Spleen (tissue), 11 donors: ENCODE data around the gene TYSND1. TPM values are rescaled to one million over a fixed set of nuclear protein-coding genes. Genes with fewer than 3 reads are reported as not detected.

Experiments
- DNase-seq: peaks from one replicate; pipeline ENCODE4 v3.0.0-alpha.2; 2020
- H3K27ac ChIP-seq, 8 donors: fragments of 200-600 bp; sonication (generic) in 7 of 8; 1 replicate in 4 of 8; 2 replicates in 4 of 8; pipeline versions ENCODE4 v1.5.0 to v1.8.0; 2016 to 2021; ENCODE audit warnings: inconsistent platforms in 4 of 8, mild to moderate bottlenecking in 4 of 8, moderate library complexity in 1 of 8
- H3K27me3 ChIP-seq, 7 donors: fragments of 200-600 bp; sonication (generic) in 6 of 7; replicated peaks in 1 of 7; 1 replicate in 4 of 7; 2 replicates in 3 of 7; pipeline versions ENCODE4 v1.5.0 to v1.8.0; 2016 to 2021; ENCODE audit warnings: inconsistent platforms in 3 of 7, mild to moderate bottlenecking in 1 of 7
- H3K36me3 ChIP-seq, 6 donors: fragments of 200-600 bp; sonication (generic) in 5 of 6; 1 replicate in 4 of 6; 2 replicates in 2 of 6; pipeline versions ENCODE4 v1.5.0 to v1.8.0; 2016 to 2021; ENCODE audit warnings: inconsistent platforms in 2 of 6
- H3K4me1 ChIP-seq, 6 donors: fragments of 200-600 bp; sonication (generic) in 5 of 6; 1 replicate in 3 of 6; 2 replicates in 3 of 6; pipeline versions ENCODE4 v1.5.0 to v1.8.0; 2016 to 2021; ENCODE audit warnings: inconsistent platforms in 3 of 6
- H3K4me3 ChIP-seq, 8 donors: fragments of 200-600 bp; sonication (generic) in 7 of 8; 1 replicate in 4 of 8; 2 replicates in 4 of 8; pipeline versions ENCODE4 v1.5.0 to v1.8.0; 2016 to 2021; ENCODE audit warnings: inconsistent platforms in 4 of 8, mild to moderate bottlenecking in 4 of 8, moderate library complexity in 2 of 8
- H3K9me3 ChIP-seq, 8 donors: fragments of 200-600 bp; sonication (generic) in 7 of 8; 1 replicate in 4 of 8; 2 replicates in 4 of 8; pipeline versions ENCODE4 v1.5.0 to v1.8.0; 2016 to 2021; ENCODE audit warnings: inconsistent platforms in 4 of 8
- POLR2A ChIP-seq, 3 donors: fragments of 450-650 bp; IDR thresholded peaks; one replicate each; pipeline ENCODE4 v1.5.1; 2017; ENCODE audit warnings: antibody characterized with exemption in 3 of 3, mild to moderate bottlenecking in 1 of 3
- POLR2AphosphoS5 ChIP-seq, 3 donors: sonication (generic); formaldehyde crosslinking; IDR thresholded peaks; one replicate each; pipeline ENCODE4 v1.5.1; 2017; ENCODE audit warnings: antibody characterized with exemption in 3 of 3
- WGBS, 5 donors: extraction: QIAGEN DNeasy Blood & Tissue Kit in 3 of 5; methylation state at CpG; one replicate each; pipeline versions ENCODE4 v1.1.5 to v1.1.7; 2013 to 2018; 5-methylcytosine and 5-hydroxymethylcytosine counted together
- intact Hi-C: fragments of 100-400 bp; cut with DNase I; formaldehyde crosslinking; loops from one replicate; pipeline ENCODE4 v1.15.0; 2023; ENCODE audit warnings: low total_unique reads
- polyA plus RNA-seq, 3 donors: library from polyadenylated mRNA; stranded (reverse); fragments of 200-250 nt; gene quantifications; one replicate each; pipeline ENCODE4 v1.2.1, GENCODE V29; 2013
- total RNA-seq, 7 donors: library from RNA; depleted of rRNA in 3 of 7; stranded (reverse); fragments of >200 nt in 3 of 7; fragmentation: NEBNext Ultra II Directional in 4 of 7; extraction: Animal tissue kit (Norgen Biotek cat#: 25700) in 4 of 7; gene quantifications; one replicate each; pipeline versions ENCODE4 v1.1.0 to v1.2.1, GENCODE V29; 2016 to 2021
- TF ChIP-seq, protein P1 (sequence below), 11 experiments: fragments of 200-600 bp in 7 of 11; fragments of 450-650 bp in 4 of 11; sonication (generic) in 4 of 11; IDR thresholded peaks in 8 of 11; conservative IDR thresholded peaks in 3 of 11; 1 replicate in 7 of 11; 2 replicates in 4 of 11; pipeline versions ENCODE4 v1.4.0 to v1.8.0; 2016 to 2021; ENCODE audit warnings: antibody characterized with exemption in 11 of 11, inconsistent platforms in 4 of 11, mild to moderate bottlenecking in 1 of 11
- donor health status: healthy with polysubstance abuse.
- donor health status: DM: no; HTN: no; CAD: no; lungs with moderate emphysema.
- donor health status: DM: no; HTN: no; CAD: no.
- donor health status: Bipolar disorder and iron deficiency.
- donor health status: healthy.
- donor health status: DM: no; HTN: no; CAD: no.
- donor health status: DM: yes; HTN: yes; CAD: no.

TYSND1 gene
- total and polyA plus RNA-seq, 10 donors, result 14.1 to 20.9 (median 16.9) TPM

GRCh38 chr10:70096705-70097420 is 49.6 kb downstream of the TYSND1 start:
- no peaks in the 10 kb centered on the region for H3K9me3 ChIP-seq
- H3K4me1 ChIP-seq, result peaks cover 0 to 21% (median 6%) of the 10 kb centered on the region in 6 donors
- H3K27me3 ChIP-seq, result no peaks in the 10 kb centered on the region
- intact Hi-C loops, result no loop called here
- no peak overlapping the region for H3K27ac ChIP-seq
- no peak for DNase-seq
- H3K36me3 ChIP-seq, result peaks cover 0 to 29% (median 0%) of the 10 kb centered on the region in 6 donors
- no peak overlapping the region for H3K4me3 ChIP-seq
- TF ChIP-seq, protein P1, sequence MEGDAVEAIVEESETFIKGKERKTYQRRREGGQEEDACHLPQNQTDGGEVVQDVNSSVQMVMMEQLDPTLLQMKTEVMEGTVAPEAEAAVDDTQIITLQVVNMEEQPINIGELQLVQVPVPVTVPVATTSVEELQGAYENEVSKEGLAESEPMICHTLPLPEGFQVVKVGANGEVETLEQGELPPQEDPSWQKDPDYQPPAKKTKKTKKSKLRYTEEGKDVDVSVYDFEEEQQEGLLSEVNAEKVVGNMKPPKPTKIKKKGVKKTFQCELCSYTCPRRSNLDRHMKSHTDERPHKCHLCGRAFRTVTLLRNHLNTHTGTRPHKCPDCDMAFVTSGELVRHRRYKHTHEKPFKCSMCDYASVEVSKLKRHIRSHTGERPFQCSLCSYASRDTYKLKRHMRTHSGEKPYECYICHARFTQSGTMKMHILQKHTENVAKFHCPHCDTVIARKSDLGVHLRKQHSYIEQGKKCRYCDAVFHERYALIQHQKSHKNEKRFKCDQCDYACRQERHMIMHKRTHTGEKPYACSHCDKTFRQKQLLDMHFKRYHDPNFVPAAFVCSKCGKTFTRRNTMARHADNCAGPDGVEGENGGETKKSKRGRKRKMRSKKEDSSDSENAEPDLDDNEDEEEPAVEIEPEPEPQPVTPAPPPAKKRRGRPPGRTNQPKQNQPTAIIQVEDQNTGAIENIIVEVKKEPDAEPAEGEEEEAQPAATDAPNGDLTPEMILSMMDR (IDR thresholded peaks at IDR 0.05 in 8 of 11, conservative IDR thresholded peaks at IDR 0.05 in 3 of 11), result no peak
- no peak for TF ChIP-seq POLR2AphosphoS5 (IDR thresholded peaks at IDR 0.05)
- no peak for TF ChIP-seq POLR2A (IDR thresholded peaks at IDR 0.05)
- 87 to 98% (median 92%) methylated on average over 5 of the region's 5 CpGs for WGBS, 5 donors

DNA sequence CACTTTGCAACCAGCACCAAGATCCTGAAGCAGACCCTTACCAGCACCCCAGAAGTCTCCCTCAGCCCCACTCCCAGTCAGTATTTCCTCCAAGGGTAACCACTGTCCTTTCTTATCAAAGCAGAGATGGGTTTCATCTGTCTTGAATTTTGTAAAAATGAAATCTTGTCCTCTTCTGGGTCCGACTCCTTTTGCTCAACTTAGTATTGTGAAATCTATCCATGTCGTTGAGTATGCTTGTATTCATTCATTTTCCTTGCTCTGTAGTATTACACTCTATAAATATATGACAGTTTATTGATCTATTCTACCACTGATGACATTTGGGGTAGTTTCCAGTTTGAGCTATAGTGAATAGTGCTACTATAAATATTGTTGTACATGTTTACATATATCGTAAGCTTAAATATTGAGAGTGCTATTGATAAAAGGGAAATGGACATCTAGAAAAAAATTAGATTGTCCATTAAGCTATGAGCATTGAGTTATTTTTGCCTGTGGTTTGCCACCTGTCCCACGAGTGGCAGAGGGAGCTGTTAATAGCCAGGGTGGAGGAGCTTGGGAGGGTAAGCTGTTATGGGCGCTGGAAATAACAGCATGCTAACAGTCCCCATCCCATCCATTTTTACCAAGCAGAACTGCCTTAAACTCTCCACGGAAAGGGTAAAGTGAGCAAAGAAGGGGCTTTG is 50.3 kb downstream of the TYSND1 start:
- peaks cover 0 to 29% (median 0%) of the 10 kb centered on the region in 6 donors for H3K36me3 ChIP-seq
- TF ChIP-seq POLR2A (IDR thresholded peaks at IDR 0.05), result no peak
- TF ChIP-seq POLR2AphosphoS5 (IDR thresholded peaks at IDR 0.05), result no peak
- TF ChIP-seq, protein P1 (IDR thresholded peaks at IDR 0.05 in 8 of 11, conservative IDR thresholded peaks at IDR 0.05 in 3 of 11), result no peak
- peaks cover 0 to 27% (median 7%) of the 10 kb centered on the region in 6 donors for H3K4me1 ChIP-seq
- no peaks in the 10 kb centered on the region for H3K27me3 ChIP-seq
- 76 to 86% (median 81%) methylated on average over 6 of the region's 6 CpGs for WGBS, 5 donors
- no peak overlapping the region for H3K27ac ChIP-seq
- intact Hi-C loops, result no loop called here
- no peak for DNase-seq
- H3K4me3 ChIP-seq, result no peak overlapping the region
- H3K9me3 ChIP-seq, result no peaks in the 10 kb centered on the region

- TF ChIP-seq POLR2AphosphoS5 (IDR thresholded peaks at IDR 0.05) (no peak), POLR2A (IDR thresholded peaks at IDR 0.05) (no peak)
- TF ChIP-seq, protein P1 (IDR thresholded peaks at IDR 0.05 in 8 of 11, conservative IDR thresholded peaks at IDR 0.05 in 3 of 11), result no peak
- Histone ChIP-seq H3K4me1 (peaks cover 0 to 27% (median 7%) of the 10 kb centered on the region in 6 donors), H3K27me3 (no peaks in the 10 kb centered on the region), H3K4me3 (no peak overlapping the region), H3K27ac (peak overlapping the region in 1 of 8 donors; percentile 66), H3K9me3 (no peaks in the 10 kb centered on the region), H3K36me3 (peaks cover 0 to 16% (median 0%) of the 10 kb centered on the region in 6 donors)
- intact Hi-C loops, result no loop called here
- WGBS, 5 donors, result 88 to 100% (median 93%) methylated on average over 2 of the region's 2 CpGs
- no peak for DNase-seq
Measured at GRCh38 chr10:70094250-70094649, 52.2 kb downstream of the TYSND1 start.
